NCI-H2171 treated with DMSO at 0.1 percent for 48 hours (cell line): ENCODE data around the gene AIP.

Experiments
- DNase-seq: peaks from one replicate; lab custom pipeline; 2025; lab: John Stamatoyannopoulos, UW

AIP gene

GRCh38 chr11:67493548-67494370 is 10.9 kb downstream of the AIP start:
- DNase-seq: no peak

DNA sequence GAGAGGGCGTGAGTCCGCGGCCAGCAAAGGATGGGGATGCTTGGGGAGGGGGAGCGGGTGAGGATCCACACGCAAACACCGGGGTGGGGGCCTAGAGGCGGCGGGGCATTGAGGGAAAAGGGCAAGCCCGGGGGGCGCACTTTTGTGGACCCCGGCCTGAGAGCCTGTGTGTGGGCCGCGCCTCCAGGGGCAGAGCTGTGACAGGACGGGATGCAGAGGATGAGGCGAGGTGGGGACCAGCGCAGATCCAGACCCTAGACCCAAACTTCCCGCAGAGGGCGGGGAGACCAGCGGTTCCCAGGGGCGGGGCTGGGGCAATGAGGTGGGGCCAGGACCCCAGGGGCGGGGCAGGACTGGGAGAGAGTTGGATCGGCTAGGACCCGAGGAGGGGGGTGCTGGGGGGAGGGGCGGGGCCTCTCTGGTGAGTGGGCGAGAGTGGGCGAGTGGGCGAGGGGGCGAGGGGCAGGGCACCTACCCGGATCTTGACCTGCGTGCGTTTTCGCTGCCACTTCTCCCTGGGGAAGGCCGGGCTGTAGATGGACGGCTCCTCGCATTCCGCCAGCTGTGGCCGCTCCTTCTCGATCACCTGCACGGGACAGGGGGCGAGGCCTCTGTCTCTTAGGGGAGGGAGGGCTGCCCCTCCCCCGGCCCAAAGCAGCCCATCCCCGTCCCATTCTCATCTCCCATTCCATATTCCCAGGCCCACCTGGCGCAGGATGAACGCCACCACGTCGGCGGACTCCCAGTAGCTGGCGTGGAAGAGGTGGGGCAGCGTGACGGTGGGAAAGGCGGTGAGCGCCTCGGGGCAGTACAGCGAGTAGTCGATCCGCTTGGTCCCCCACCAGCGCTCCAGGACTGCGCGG is 11.8 kb downstream of the AIP start:
- no peak for DNase-seq

DNA sequence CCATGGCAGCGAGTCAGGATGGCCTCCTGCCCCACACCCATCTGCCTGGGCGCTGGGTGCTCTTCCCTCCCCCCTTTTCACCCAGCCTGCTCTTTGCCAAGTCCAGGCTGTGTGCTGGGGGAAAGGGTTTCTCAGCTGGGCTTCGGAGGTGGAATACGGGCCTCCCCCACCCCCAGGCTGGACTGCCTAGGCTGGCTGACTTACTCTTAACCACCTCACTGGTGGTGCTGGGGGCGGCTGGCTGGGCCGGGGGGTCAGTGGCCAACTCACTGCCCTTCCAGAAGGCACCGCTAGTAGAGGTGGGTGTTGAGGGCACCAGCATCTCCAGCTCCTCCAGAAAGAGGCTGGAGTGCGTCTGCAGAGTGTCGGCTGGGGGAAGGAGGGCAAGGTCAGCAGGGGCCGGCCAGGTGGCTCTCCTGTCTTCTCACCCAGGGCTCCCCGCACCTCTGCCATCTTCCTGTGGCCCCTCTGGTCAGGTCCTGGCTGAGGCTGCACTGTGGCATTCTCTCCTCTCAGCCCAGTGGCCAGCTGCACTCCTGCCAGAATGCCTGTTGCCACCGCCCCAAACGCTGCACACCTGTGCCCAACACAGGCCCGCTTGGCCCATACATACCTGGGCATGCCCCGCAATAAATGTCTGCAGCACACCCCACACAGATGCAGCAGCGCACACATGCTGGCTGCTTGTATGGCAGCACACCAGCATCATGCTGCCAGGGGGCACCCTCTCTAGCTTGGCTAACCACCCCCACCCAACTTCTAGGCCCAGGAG is 12.6 kb downstream of the AIP start:
- no peak for DNase-seq

GRCh38 chr11:67496113-67496512 is 13.3 kb downstream of the AIP start:
- no peak for DNase-seq

DNA sequence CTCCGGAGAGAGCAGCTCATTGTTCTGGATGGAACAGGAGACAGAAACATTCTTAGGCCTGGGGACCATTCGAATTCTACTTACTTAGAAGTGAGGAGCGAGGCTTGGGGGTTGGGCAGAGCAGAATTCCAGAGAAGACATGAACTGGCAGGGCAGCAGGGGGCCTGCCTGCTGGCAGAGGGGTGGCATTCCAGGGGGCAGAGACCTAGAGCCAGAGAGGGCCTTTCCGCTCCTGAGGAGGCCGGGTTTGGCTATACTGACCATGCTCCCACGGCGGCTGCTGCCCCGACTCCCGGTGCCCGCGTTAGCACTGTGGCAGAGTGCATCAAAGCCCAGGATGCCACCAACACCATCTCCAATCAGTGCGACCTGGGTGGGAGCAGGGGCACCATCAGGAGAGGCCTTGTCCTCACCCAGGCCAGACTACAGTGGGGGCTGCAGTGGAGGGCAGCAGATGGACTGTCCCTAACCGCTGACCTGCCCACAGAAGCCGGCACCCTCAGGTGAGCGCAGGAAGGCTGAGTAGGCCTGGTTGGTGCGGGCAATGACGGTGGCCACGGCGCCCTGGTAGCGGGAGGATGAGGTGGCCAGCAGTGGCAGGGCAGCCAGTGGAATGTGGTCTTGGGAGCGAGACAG is 14.9 kb downstream of the AIP start:
- no peak for DNase-seq

GRCh38 chr11:67498544-67498972 is 15.7 kb downstream of the AIP start:
- DNase-seq: no peak

GRCh38 chr11:67499808-67500483 is 17.1 kb downstream of the AIP start:
- no peak for DNase-seq

DNA sequence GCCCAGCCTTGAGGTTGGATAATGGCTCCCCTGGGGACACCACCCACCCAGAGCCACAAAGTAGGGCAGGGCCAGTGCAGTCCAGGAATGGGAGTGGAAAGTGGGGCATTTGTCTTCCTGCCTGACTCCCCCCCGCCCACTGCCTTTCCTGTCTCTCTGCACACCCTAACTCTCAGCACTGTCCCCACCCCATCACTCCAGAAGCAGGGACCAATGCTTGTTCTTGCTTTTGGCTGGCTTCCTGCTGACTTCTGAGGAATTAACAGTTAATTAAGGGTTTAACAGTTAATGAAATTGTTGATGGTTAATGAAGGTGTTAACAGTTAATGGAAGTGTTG is 17.6 kb downstream of the AIP start:
- no peak for DNase-seq

- no peak for DNase-seq
These were observed 18.2 kb downstream of the AIP start for GRCh38 chr11:67500831-67501715.

- DNase-seq: no peak
These were observed 19.0 kb downstream of the AIP start for GRCh38 chr11:67501854-67502253.

DNA sequence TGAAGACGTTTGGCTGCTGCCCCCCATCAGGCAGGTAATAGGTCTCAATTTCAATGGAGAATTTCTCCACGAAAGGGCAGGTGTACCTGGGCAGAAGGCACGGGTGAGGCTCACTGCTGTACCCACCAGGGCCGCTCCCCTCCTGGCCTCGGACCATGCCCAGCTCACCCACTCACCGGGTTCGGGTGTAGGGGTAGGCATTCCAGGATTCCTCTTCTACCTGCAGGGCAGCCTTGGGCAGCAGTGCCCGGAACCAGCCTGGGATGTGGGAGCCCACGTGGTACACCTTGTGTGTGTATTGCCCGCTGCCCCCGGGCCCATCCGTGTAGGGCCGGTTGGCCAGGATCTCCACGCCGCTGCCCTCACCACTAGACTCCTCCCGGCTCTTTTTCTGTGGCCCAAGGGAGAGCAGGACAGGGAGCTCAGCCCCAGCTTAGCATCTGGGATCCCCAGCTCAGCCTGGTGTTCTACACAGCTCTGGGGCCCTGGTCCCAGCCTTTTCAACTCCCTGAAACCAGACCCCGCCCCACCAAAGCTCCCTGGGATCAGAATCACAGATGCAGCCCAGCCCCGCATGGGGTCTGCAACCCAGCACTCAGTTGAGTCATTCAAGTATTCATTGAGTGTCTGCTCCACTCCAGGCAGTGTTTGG is 19.6 kb downstream of the AIP start:
- DNase-seq: no peak

GRCh38 chr11:67503119-67504004 is 20.5 kb downstream of the AIP start:
- DNase-seq: no peak

DNA sequence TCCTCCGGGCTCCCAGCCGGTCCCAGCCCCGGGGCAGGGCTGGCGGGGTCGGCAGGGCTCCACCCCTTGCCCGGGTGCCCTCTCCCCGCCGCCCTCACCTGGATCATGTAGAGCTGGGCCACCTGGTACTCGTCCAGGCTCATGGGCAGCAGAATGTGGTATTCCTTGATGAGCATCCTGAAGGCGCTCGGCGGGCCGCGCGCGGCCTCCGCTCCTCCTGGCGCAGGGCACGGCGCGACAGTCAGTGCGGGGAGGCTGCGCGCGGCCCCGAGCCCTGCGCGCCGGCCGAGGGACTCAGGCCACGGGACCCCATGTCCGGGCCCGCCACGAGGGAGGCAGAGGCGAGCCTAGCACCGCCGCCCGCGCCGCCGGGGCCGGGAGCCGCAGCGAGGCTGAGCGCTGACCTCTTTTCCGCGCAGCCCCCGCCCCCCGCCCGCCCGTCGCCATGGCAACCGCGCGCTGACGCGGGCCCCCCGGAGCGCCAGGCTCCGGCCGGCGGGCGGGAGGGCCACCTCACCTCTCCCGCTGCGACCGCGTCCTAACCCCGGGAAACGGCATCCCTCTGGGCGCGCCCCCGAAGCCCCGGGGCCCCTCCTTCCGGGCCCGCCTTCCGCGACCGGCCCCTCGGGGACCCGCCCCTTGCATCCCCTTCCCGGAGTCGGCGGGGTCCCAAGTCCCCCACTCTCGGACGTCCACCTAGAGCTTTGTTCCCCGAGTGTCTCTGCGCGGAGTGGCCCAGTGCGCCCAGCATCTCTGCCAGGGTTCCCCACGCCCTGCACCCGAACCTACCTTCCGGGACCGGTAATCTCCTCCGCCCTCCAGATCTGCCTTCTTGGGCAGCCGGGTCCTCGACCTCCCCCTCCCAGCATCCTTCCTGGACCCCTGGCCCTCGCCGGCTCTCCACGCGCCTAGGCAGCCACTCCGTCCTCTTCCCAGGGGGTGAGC is 21.5 kb downstream of the AIP start:
- DNase-seq: no peak

DNA sequence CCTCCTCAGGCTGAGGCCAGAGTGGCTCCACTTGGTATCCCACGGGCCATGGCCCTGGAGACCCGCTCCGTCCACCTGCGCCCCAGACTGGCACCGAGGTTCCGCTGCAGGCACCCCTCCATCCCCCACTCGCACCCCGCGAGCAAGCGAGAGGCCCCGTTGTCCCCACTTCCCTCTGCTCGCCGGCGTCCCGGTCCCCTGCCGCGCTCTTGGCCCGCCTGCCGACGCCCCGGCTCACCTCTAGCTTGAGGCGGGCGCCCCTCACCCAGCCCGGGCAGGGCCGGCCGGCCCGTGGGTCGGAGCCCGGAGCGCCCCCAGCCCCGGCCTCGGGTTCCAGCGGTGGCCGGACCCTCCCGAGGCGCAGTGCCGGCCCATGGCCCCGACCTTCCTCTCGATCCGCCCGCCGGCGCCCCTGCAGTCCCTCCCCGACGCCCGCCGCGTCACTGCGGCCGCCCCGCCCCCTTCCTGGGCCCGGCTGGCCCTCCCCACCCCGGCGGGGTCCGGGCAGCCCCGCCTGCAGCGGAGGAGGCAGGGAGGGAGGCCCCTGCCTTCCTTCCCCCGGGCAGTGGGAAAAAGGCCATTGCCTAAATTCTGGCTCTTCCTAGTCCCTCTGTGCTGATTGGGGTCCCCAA is 22.2 kb downstream of the AIP start, which contains the start of gene PITPNM1:
Gene PITPNM1, minus strand, starts transcription at position 414 of the 632 bp plus-strand sequence. CDS start 1,183 bp downstream, outside the sequence.
- no peak for DNase-seq

GRCh38 chr11:67505605-67506396 is 23.0 kb downstream of the AIP start:
- peak; percentile 57 for DNase-seq

DNA sequence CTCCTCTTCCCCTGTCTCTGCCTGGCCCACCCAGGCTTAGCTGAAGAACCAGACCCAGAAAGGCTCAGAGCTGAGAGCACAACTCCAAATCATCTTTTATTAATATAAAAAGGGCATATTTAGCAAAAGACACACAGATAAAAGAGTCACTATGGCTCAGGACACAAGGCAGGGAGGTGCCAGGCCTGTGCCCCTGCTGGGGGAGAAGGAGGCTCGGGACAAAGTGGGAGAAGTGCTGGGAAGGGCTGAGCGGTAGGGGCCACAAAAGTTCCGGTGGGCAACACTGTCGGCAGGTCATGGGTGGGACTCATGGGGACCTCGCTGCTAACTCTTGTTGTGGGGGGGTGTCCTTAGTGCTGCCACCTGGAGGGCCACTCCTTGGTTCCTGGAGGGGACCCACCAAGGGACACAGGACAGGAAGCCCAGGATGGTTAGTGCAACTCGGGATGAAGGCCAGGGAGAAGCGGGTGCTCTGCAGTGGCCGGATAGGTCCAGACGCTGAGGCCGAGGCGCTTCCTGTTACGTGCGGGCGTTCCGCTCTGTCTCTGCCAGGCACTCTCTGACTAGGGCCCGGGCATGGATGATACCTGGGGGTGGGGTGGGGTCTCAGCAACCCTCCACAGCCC is 23.7 kb downstream of the AIP start:
- no peak for DNase-seq
